NCI-H82 treated with DMSO at 0.1 percent for 48 hours (cell line): ENCODE measurements around the gene KNDC1.

Experiments
- DNase-seq: peaks from one replicate; lab custom pipeline; 2025; ENCODE audit not compliant: unreplicated experiment; lab: John Stamatoyannopoulos, UW

Gene KNDC1

DNA sequence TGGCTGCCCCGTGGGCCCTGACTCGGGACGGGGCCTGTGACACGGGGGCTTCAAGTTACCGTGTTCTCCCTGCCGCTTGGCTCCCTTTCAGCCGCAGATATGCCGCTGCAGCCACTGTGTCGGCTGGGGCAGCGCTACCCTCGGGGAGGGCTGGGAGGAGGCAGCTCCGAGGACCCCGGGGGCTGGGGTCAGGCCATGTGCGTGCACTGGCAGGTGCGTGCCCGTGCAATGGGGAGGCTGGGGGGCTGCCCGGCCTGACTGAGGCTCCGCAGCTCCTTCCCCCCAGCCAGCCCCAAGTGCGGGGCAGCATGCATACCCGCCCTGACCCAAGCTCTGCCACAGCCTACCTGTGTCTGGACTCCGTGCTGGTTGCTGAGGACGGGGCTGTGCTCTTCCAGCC is 29.2 kb downstream of the KNDC1 start:
- DNase-seq: no peak

DNA sequence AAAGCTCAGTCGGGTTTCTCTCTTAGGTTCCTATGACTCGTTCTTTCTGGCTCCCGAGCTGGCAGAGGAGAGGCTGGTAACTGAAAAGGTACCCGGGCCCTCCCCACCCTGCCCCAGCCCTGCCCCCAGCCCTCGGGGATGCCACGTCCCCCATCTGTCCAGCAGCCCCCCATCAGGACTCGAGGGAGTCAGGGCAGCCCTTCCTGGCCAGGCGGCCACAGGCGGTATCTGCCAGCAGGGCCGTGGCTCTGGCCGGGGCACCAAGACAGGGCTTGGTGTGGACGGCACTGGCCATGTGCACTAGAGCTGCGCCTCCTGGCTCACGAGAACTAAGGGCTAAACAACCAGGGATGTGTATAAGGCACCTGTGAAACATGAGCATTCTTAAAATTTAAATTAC is 29.7 kb downstream of the KNDC1 start:
- DNase-seq: no peak

DNA sequence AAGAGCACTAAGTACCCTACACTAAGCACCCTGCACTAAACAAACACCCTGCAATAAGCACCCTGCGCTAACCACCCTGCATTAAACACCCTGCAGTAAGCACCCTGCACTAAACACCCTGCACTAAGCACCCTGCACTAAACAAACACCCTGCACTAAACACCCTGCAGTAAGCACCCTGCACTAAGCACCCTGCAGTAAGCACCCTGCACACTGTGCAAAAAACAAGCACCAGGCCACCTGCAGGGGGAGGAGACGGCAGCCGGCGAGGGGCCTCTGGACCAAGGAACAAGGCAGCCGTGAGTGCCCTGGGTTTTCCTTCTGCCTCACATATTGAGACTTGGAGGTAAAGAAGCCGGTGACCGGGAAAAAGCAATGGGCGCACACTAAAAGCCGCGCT is 30.2 kb downstream of the KNDC1 start:
- DNase-seq: no peak

- no peak for DNase-seq
Measured at GRCh38 chr10:133191651-133192050, 31.6 kb downstream of the KNDC1 start.

DNA sequence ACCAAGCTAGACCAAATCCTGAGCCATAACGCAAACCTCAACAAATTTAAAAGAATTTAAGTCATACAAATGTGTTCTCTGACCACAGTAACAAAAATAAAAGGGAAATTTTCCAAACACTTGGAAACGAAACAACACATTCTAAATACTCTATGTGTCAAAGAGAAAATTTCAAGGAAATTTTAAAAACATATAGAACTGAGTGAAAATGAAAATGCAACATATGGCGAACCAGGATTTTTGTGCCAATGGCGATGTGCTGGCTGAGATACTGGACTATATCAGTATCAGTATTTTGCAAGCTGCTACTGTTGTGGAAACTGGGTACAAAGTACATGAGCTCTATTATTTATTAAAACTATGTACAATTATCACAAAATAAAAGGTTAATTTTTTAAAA is 34.1 kb downstream of the KNDC1 start:
- no peak for DNase-seq

GRCh38 chr10:133195096-133195495 is 35.1 kb downstream of the KNDC1 start:
- no peak for DNase-seq

DNA sequence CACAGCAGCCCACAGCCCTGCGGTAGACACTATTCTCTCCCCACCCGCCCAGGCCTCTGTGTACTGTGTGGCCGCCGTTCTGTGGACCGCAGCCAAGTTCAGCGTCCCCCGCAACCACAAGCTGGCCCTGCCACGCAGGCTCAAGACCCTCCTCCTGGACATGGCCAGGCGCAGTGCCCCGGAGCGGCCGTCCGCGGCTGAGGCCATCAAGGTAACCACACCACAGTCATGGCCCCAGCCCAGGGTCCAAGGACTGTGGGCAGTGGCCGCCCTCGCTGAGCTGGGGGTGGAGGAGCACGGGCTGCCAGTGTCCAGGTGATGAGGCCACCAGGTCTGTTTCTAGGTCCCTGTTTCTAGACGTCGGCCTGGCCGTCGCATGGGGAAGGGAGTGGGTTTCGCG is 35.6 kb downstream of the KNDC1 start:
- no peak for DNase-seq

GRCh38 chr10:133196221-133196915 is 36.3 kb downstream of the KNDC1 start:
- no peak for DNase-seq

GRCh38 chr10:133196936-133197758 is 37.1 kb downstream of the KNDC1 start:
- DNase-seq: no peak

GRCh38 chr10:133197786-133198185 is 37.8 kb downstream of the KNDC1 start:
- no peak for DNase-seq

DNA sequence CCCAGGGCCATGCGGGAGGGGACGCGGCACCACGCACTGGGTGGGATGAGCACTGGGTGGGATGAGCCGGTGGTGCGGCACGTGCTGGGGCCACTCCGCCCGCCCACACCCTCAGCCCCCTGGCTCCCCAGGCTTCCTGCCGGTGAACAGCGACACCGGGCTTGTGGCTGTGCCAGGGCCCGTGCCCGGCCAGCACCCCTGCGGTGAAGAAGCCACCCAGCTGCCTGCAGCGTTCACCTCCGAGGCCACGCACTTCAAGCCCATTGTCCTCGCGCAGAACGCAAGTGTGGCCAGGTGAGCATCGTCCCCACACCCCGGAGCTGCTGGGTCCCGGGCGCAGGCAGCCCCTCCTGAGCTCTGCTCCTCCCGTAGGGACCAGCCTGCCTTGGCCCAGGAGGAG is 38.2 kb downstream of the KNDC1 start:
- no peak for DNase-seq

- DNase-seq: no peak
Measured at GRCh38 chr10:133198621-133199487, 38.8 kb downstream of the KNDC1 start.

- no peak for DNase-seq
Measured at GRCh38 chr10:133199488-133199885, 39.5 kb downstream of the KNDC1 start.

- DNase-seq: no peak
Measured at GRCh38 chr10:133199992-133200611, 40.1 kb downstream of the KNDC1 start.

DNA sequence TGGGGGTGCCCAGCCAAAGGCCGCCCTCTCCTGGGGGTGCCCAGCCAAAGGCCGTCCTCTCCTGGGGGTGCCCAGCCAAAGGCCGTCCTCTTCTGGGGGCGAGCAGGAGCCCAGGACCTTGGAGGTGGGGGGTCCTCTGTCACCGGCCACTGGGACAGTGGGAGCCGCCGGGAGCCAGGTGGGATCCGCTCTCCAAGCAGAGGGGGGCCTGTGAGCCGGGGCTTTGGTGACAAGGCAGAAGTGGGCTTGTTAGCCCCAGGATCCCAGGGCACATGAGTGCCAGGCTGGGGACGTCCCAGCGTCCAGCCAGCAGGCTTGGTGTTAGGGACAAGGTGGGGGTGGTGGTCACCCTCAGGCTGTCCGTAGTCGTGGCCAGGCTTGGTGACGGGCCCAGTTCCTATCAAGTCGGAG is 40.6 kb downstream of the KNDC1 start:
- DNase-seq: no peak

DNA sequence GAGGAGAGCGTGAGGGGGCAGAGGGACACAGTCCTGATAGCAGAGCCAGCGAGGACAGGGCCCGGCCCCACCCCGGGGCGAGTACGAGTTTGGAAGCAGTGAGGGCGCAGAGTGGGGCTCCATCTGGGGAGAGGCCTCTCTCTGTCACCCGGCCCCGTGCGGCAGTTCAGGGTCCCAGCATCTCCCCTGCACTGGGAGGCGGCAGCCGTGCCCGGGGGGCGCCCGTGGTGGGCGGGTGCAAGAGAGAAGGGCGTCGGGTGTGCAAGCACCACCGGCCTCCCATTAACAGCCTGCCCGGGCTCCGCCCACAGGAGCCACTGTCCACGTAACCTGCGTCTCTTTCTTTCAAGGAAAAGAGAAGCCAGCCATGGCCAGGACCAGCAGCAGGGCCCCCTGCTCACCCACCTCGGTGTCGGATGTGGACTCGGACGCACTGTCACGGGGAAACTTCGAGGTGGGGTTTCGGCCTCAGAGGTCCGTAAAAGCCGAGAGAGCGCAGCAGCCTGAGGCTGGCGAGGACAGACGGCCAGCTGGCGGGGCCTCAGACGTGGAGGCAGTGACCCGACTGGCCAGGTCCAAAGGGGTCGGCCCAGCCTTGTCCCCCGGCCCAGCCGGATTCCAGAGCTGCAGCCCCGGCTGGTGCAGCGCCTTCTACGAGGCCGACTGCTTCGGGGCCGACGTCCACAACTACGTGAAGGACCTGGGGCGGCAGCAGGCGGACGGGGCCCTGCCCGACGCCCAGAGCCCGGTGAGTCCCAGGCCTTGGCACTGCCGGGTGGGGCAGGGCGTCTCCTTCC is 41.3 kb downstream of the KNDC1 start:
- DNase-seq: no peak

- no peak for DNase-seq
Measured at GRCh38 chr10:133201948-133202725, 42.1 kb downstream of the KNDC1 start.

DNA sequence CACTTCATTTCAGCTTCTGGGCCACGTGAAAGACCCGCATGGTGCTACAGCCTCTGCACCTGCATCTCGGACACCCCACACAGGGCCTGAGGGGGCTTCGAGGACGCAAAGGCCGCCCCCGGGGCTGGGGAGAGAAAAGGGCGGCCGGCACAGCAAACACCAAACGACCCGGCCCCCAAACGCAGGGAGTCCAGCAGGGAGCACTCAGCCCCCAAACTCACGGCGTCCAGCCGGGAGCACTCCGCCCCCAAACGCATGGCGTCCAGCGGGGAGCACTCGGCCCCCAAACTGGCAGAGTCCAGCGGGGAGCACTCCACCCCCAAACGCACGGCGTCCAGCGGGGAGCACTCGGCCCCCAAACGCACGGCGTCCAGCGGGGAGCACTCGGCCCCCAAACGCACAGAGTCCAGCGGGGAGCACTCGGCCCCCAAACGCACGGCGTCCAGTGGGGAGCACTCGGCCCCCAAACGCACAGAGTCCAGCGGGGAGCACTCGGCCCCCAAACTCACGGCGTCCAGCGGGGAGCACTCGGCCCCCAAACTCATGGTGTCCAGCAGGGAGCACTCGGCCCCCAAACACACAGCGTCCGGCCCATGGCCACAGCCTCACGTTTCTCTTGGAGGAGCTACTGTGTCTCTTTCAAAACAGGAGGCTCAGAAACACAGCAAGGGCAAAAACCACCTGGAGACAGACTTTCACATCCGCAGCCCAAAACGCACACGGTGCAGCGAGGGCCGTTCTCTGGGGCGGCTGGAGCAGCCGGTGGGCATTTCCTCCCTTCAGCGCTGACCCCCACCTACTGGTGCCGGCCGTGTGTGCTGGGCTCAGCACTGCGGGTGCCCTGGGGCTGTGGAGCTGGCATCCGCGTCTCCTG is 43.0 kb downstream of the KNDC1 start:
- DNase-seq: no peak
